Peyer's patch (tissue), 4 donors: ENCODE data around the gene IGDCC3. TPM values are rescaled to one million over a fixed set of nuclear protein-coding genes. Genes with fewer than 3 reads are reported as not detected.

Experiments
- DNase-seq, 3 donors: peaks; one replicate each; pipeline ENCODE4 v3.0.0-alpha.2; 2017 to 2019
- H3K27ac ChIP-seq, 4 donors: fragments of 200-600 bp; sonication (generic); one replicate each; pipeline ENCODE4 v1.5.1; 2016 to 2019
- H3K27me3 ChIP-seq, 2 donors: fragments of 200-600 bp; sonication (generic); one replicate each; pipeline ENCODE4 v1.5.1; 2019
- H3K36me3 ChIP-seq, 3 donors: fragments of 200-600 bp; sonication (generic); one replicate each; pipeline ENCODE4 v1.5.1; 2016 to 2019
- H3K4me1 ChIP-seq, 4 donors: fragments of 200-600 bp; sonication (generic); one replicate each; pipeline ENCODE4 v1.5.1; 2016 to 2019
- H3K4me3 ChIP-seq, 4 donors: fragments of 200-600 bp; sonication (generic); 1 replicate in 3 of 4; 2 replicates in 1 of 4; pipeline ENCODE4 v1.5.1; 2016 to 2019; ENCODE audit warnings: mild to moderate bottlenecking in 1 of 4
- H3K9me3 ChIP-seq, 4 donors: fragments of 200-600 bp; sonication (generic); one replicate each; pipeline ENCODE4 v1.5.1; 2016 to 2019; ENCODE audit warnings: mild to moderate bottlenecking in 1 of 4
- POLR2A ChIP-seq, 2 donors: fragments of 450-650 bp; IDR thresholded peaks; one replicate each; pipeline ENCODE4 v1.5.1; 2017; ENCODE audit warnings: antibody characterized with exemption in 2 of 2, mild to moderate bottlenecking in 2 of 2, moderate library complexity in 2 of 2
- total RNA-seq, 4 donors: library from RNA; depleted of rRNA; stranded (reverse); fragments of >200 nt; gene quantifications; one replicate each; pipeline ENCODE4 v1.1.0, GENCODE V29; 2016
- TF ChIP-seq, protein P1 (sequence below), 6 experiments: fragments of 450-650 bp in 4 of 6; fragments of 200-600 bp in 2 of 6; sonication (generic) in 1 of 6; IDR thresholded peaks; one replicate each; pipeline ENCODE4 v1.5.1; 2017 to 2019; ENCODE audit warnings: antibody characterized with exemption in 6 of 6, mild to moderate bottlenecking in 3 of 6, moderate library complexity in 1 of 6

The IGDCC3 gene
- total RNA-seq, 4 donors from 2014 or later, result not detected

- no peak for DNase-seq
- Histone ChIP-seq H3K9me3 (no peaks in the 10 kb centered on the region), H3K4me3 (no peak overlapping the region), H3K27ac (no peak overlapping the region), H3K27me3 (no peaks in the 10 kb centered on the region), H3K36me3 (no peaks in the 10 kb centered on the region), H3K4me1 (peaks cover 0 to 1% (median 0%) of the 10 kb centered on the region in 4 donors)
- TF ChIP-seq, protein P1, sequence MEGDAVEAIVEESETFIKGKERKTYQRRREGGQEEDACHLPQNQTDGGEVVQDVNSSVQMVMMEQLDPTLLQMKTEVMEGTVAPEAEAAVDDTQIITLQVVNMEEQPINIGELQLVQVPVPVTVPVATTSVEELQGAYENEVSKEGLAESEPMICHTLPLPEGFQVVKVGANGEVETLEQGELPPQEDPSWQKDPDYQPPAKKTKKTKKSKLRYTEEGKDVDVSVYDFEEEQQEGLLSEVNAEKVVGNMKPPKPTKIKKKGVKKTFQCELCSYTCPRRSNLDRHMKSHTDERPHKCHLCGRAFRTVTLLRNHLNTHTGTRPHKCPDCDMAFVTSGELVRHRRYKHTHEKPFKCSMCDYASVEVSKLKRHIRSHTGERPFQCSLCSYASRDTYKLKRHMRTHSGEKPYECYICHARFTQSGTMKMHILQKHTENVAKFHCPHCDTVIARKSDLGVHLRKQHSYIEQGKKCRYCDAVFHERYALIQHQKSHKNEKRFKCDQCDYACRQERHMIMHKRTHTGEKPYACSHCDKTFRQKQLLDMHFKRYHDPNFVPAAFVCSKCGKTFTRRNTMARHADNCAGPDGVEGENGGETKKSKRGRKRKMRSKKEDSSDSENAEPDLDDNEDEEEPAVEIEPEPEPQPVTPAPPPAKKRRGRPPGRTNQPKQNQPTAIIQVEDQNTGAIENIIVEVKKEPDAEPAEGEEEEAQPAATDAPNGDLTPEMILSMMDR (IDR thresholded peaks at IDR 0.05), result no peak
- no peak for TF ChIP-seq POLR2A (IDR thresholded peaks at IDR 0.05)
Measured at GRCh38 chr15:65410036-65410435, 32.2 kb upstream of the IGDCC3 start.

- Histone ChIP-seq H3K27ac (no peak overlapping the region), H3K9me3 (no peaks in the 10 kb centered on the region), H3K27me3 (no peaks in the 10 kb centered on the region), H3K4me1 (no peaks in the 10 kb centered on the region), H3K4me3 (no peak overlapping the region), H3K36me3 (no peaks in the 10 kb centered on the region)
- TF ChIP-seq, protein P1 (IDR thresholded peaks at IDR 0.05), result no peak
- TF ChIP-seq POLR2A (IDR thresholded peaks at IDR 0.05), result no peak
- peak in 1 of 3 donors; percentile 46 for DNase-seq
Measured at GRCh38 chr15:65409036-65409631, 31.3 kb upstream of the IGDCC3 start.

DNA sequence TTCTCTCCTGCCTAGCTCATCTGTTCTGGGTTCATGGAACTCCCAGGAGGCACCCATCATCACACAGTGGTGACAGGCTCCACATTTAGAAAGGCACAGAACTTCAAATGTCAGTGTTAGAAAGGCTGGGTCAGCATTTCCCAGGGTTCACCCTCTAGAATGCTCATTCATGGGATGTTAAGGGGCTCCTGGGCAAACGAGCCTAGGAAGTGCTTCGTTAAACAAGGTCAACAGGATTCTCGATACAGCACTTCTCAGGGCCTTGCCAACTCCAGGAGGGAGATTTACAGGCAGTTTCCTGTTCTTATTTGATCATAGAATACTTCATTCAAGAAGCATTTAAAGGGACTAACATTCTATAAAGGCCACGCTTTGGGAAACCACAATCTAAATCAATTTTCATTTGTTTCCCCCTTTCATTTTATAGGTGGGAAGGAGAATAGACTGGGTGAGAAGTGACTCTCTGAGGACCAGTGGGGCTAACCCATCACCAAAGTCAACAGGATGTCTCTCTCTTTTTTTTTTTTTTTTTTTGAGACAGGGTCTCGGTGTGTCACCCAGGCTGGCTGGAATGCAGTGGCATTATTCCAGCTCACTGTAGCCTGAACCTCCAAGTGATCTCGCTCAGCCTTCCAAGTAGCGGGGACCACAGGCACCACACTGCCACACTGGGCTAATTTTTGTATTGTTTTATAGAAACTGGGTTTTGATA lies 30.7 kb upstream of the IGDCC3 start:
- Histone ChIP-seq H3K4me1 (no peaks in the 10 kb centered on the region), H3K4me3 (no peak overlapping the region), H3K9me3 (no peaks in the 10 kb centered on the region), H3K27me3 (no peaks in the 10 kb centered on the region), H3K36me3 (no peaks in the 10 kb centered on the region), H3K27ac (no peak overlapping the region)
- DNase-seq, result no peak
- TF ChIP-seq POLR2A (IDR thresholded peaks at IDR 0.05), result no peak
- TF ChIP-seq, protein P1 (IDR thresholded peaks at IDR 0.05), result no peak

GRCh38 chr15:65406424-65407000 lies 28.7 kb upstream of the IGDCC3 start:
- no peak overlapping the region for H3K27ac ChIP-seq
- H3K36me3 ChIP-seq, result no peaks in the 10 kb centered on the region
- no peaks in the 10 kb centered on the region for H3K27me3 ChIP-seq
- no peak for DNase-seq
- H3K4me3 ChIP-seq, result no peak overlapping the region
- no peaks in the 10 kb centered on the region for H3K4me1 ChIP-seq
- no peaks in the 10 kb centered on the region for H3K9me3 ChIP-seq
- TF ChIP-seq, protein P1 (IDR thresholded peaks at IDR 0.05), result no peak
- TF ChIP-seq POLR2A (IDR thresholded peaks at IDR 0.05), result no peak

DNA sequence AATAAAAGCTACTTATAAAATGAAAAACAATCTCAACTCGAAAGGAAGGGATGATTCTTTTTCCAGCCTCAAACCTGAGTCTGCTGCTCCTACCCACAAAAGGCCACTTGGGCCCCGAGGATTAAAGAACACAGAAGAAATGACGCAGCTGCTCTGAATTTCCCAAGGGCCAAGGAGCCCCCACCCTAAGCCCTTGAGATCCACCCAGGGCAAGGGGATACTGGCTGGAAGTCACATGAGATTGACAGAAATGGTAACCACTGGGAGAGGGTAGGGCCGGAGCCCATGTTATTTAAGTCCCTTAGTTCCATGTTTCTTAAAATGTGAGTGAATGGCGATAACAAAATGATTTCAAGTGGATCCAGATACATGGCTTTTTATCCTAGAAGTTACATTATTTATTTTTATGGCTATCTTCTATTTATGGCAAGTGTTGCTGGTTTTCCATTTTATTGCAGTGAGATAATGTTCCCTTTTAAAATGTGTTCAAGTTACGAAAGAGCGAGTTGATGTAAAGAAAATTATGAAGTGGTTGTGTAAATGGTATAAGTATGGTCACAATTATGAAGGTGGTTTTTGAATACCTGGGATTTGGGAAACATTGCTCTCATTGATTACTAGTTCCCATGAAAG lies 28.1 kb upstream of the IGDCC3 start:
- Histone ChIP-seq H3K27ac (no peak overlapping the region), H3K4me3 (no peak overlapping the region)
- TF ChIP-seq, protein P1 (IDR thresholded peaks at IDR 0.05), result no peak
- no peak for TF ChIP-seq POLR2A (IDR thresholded peaks at IDR 0.05)

More for the DNA sequence above, 28.1 kb upstream of the IGDCC3 start:
- Histone ChIP-seq H3K4me1 (no peaks in the 10 kb centered on the region), H3K27me3 (no peaks in the 10 kb centered on the region), H3K36me3 (no peaks in the 10 kb centered on the region), H3K9me3 (no peaks in the 10 kb centered on the region)
- DNase-seq, result no peak
